Stomach (tissue), 4 donors: Measurements from ENCODE around the gene EMP1.

ENCODE experiments used
- EP300 ChIP-seq: sonication (generic); formaldehyde crosslinking; IDR thresholded peaks from one replicate; pipeline ENCODE4 v1.6.1; 2017; ENCODE audit warnings: antibody characterized with exemption
- POLR2A ChIP-seq, 4 donors: fragments of 450-650 bp; IDR thresholded peaks; one replicate each; pipeline ENCODE4 v1.6.1; 2016; ENCODE audit warnings: antibody characterized with exemption in 4 of 4, control low read depth in 2 of 4, mild to moderate bottlenecking in 1 of 4, moderate library complexity in 1 of 4
- POLR2AphosphoS5 ChIP-seq, 3 donors: sonication (generic); formaldehyde crosslinking; IDR thresholded peaks; one replicate each; pipeline ENCODE4 v1.6.1; 2016; ENCODE audit warnings: antibody characterized with exemption in 3 of 3
- TF ChIP-seq, protein P1 (sequence below), 7 experiments: fragments of 450-650 bp in 4 of 7; fragments of 200-600 bp in 3 of 7; sonication (generic) in 3 of 7; IDR thresholded peaks; one replicate each; pipeline ENCODE4 v1.5.1; 2016 to 2019; ENCODE audit warnings: antibody characterized with exemption in 7 of 7, control low read depth in 2 of 7, mild to moderate bottlenecking in 1 of 7

DNA sequence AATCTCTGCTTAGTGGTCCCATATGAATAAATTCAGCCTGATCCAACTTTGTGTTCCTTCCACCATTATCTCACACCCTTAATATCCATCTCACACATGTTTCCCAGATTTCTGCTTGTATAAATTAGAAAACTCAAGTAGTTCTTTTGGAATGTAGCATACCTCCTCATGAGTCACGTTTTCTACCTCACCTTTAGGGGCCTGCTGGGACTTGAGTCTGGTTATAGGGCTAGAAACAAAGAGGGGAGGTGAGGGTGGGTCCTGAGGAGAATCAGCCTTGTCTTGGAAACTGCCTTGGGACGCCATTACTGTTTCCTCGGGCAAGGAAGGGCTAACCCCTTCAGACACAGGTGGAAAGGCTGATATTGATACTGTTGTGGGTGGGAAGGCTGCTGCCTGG is 51.1 kb downstream of the EMP1 start:
- no peak for TF ChIP-seq POLR2A (IDR thresholded peaks at IDR 0.05)
- no peak for TF ChIP-seq POLR2AphosphoS5 (IDR thresholded peaks at IDR 0.05)
- TF ChIP-seq, protein P1, sequence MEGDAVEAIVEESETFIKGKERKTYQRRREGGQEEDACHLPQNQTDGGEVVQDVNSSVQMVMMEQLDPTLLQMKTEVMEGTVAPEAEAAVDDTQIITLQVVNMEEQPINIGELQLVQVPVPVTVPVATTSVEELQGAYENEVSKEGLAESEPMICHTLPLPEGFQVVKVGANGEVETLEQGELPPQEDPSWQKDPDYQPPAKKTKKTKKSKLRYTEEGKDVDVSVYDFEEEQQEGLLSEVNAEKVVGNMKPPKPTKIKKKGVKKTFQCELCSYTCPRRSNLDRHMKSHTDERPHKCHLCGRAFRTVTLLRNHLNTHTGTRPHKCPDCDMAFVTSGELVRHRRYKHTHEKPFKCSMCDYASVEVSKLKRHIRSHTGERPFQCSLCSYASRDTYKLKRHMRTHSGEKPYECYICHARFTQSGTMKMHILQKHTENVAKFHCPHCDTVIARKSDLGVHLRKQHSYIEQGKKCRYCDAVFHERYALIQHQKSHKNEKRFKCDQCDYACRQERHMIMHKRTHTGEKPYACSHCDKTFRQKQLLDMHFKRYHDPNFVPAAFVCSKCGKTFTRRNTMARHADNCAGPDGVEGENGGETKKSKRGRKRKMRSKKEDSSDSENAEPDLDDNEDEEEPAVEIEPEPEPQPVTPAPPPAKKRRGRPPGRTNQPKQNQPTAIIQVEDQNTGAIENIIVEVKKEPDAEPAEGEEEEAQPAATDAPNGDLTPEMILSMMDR (IDR thresholded peaks at IDR 0.05) = no peak
- no peak for TF ChIP-seq EP300
